ENCODE measurements around the gene ORC3. TPM values are rescaled to one million over a fixed set of nuclear protein-coding genes. Genes with fewer than 3 reads are reported as not detected.

Gene ORC3
- total RNA-seq = 10 to 100 TPM; 13.1 to 13.4 (median 13.3) TPM
- 36.3 TPM for total RNA-seq (2013)

GRCh38 chr6:87589693-87590416 lies at the start of gene ORC3, which contains the start of gene RARS2:
TSS of gene ORC3 (plus strand) at chr6:87590135. CDS start at chr6:87590169, 34 bp downstream.
TSS of gene RARS2 (minus strand) at chr6:87589987. CDS start at chr6:87589957, 30 bp downstream.
- Histone ChIP-seq H3K4me3 (ENCODE audit: low read length) (peak within 1 kb of the TSS; percentile 80), H3K4me1 (ENCODE audit: control insufficient read depth, insufficient read depth, low read length) (peaks cover 16% of the 10 kb centered on the region), H3K36me3 (ENCODE audit: control insufficient read depth, insufficient read depth, low read length) (peaks cover 4% of the 10 kb centered on the region), H3K9me3 (ENCODE audit: control insufficient read depth, insufficient read depth, low read length) (no peaks in the 10 kb centered on the region), H3K27me3 (ENCODE audit: control insufficient read depth, insufficient read depth, low read length) (no peaks in the 10 kb centered on the region), H3K27ac (ENCODE audit: low read length) (peak within 1 kb of the TSS; percentile 73)
- peak; percentile 98 to 100 (median 99) for ATAC-seq
- 0% methylated on average over 48 of the region's 49 CpGs for WGBS (ENCODE audit: insufficient coverage)
- Mint-ChIP-seq H3K4me3 (peak within 1 kb of the TSS; percentile 88), H3K36me3 (no peaks in the 10 kb centered on the region), H3K27ac (peak within 1 kb of the TSS; percentile 85 to 90), H3K9me3 (no peaks in the 10 kb centered on the region), H3K27me3 (ENCODE audit: low read depth in 2 of 2) (no peaks in the 10 kb centered on the region), H3K4me1 (peaks cover 51% of the 10 kb centered on the region in 2 donors)
- no peak for TF ChIP-seq CTCF (IDR thresholded peaks at IDR 0.05)
- peak; percentile 93 to 96 for DNase-seq
- intact Hi-C loops (cut with micrococcal nuclease) = loop anchor here (1.0 to 2.0 kb wide), 3 partner anchors 112 to 268 kb away; partner anchors contain the start of genes AKIRIN2, SLC35A1 and SMIM8

- no peak overlapping the region for H3K27ac ChIP-seq (ENCODE audit: low read length)
- intact Hi-C loops (cut with micrococcal nuclease) = no loop called here
- Mint-ChIP-seq H3K4me3 (no peak overlapping the region), H3K4me1 (no peaks in the 10 kb centered on the region), H3K27me3 (ENCODE audit: low read depth in 2 of 2) (no peaks in the 10 kb centered on the region), H3K9me3 (no peaks in the 10 kb centered on the region), H3K27ac (no peak overlapping the region), H3K36me3 (peaks cover 13% of the 10 kb centered on the region)
- 97% methylated on average over 4 of the region's 4 CpGs for whole genome bisulfite sequencing (ENCODE audit: insufficient coverage)
- DNase-seq (no peak), ATAC-seq (no peak)
- H3K9me3 ChIP-seq (ENCODE audit: control insufficient read depth, insufficient read depth, low read length) = peaks cover 3% of the 10 kb centered on the region
- no peaks in the 10 kb centered on the region for H3K27me3 ChIP-seq (ENCODE audit: control insufficient read depth, insufficient read depth, low read length)
- peaks cover 38% of the 10 kb centered on the region for H3K36me3 ChIP-seq (ENCODE audit: control insufficient read depth, insufficient read depth, low read length)
- H3K4me1 ChIP-seq (ENCODE audit: control insufficient read depth, insufficient read depth, low read length) = no peaks in the 10 kb centered on the region
- TF ChIP-seq CTCF (IDR thresholded peaks at IDR 0.05) = no peak
- H3K4me3 ChIP-seq (ENCODE audit: low read length) = no peak overlapping the region
These were observed 49.4 kb upstream of the ORC3 start for GRCh38 chr6:87540539-87540938.

GRCh38 chr6:87541041-87541440 lies 48.9 kb upstream of the ORC3 start:
- no peak overlapping the region for H3K27ac Mint-ChIP-seq
- intact Hi-C loops (cut with micrococcal nuclease) = no loop called here
- H3K9me3 Mint-ChIP-seq = no peaks in the 10 kb centered on the region
- Histone ChIP-seq H3K4me3 (ENCODE audit: low read length) (no peak overlapping the region), H3K27me3 (ENCODE audit: control insufficient read depth, insufficient read depth, low read length) (no peaks in the 10 kb centered on the region), H3K27ac (ENCODE audit: low read length) (no peak overlapping the region), H3K36me3 (ENCODE audit: control insufficient read depth, insufficient read depth, low read length) (peaks cover 39% of the 10 kb centered on the region), H3K4me1 (ENCODE audit: control insufficient read depth, insufficient read depth, low read length) (no peaks in the 10 kb centered on the region), H3K9me3 (ENCODE audit: control insufficient read depth, insufficient read depth, low read length) (peaks cover 3% of the 10 kb centered on the region)
- DNase-seq (no peak), ATAC-seq (no peak)
- peaks cover 13% of the 10 kb centered on the region for H3K36me3 Mint-ChIP-seq
- no peaks in the 10 kb centered on the region for H3K4me1 Mint-ChIP-seq
- H3K27me3 Mint-ChIP-seq (ENCODE audit: low read depth in 2 of 2) = no peaks in the 10 kb centered on the region
- no peak for TF ChIP-seq CTCF (IDR thresholded peaks at IDR 0.05)
- WGBS (ENCODE audit: insufficient coverage) = no CpG with 5 or more reads among the region's 1 CpG
- H3K4me3 Mint-ChIP-seq = no peak overlapping the region

Data from natural killer cell (primary cell).